ENCODE measurements around the gene BSN. TPM values are rescaled to one million over a fixed set of nuclear protein-coding genes. Genes with fewer than 3 reads are reported as not detected.

Gene BSN
- total and polyA plus RNA-seq, 12 donors, result 0.06 to 1.4 (median 0.62) TPM

DNA sequence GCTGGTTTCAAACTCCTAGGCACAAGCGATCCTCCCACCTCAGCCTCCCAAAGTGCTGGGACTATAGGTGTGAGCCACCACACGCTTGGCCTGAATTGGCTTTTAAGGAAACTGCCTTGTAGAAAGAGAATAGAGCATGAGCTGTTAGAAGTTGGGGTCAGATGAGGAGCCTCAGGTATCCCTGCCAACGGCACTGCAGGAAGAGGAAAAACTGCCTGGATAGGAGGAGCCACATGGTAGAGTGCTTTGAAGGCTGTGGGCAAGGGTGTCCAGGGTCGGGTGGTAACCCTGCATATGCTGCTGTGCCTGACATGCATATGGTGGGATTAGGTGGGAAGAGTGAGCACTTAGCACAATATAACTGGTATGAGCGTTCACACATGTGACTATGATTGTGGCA lies 55.0 kb downstream of the BSN start:
- H3K36me3 ChIP-seq, result no peaks in the 10 kb centered on the region
- H3K4me3 ChIP-seq, result no peak overlapping the region
- 77 to 80% methylated on average over 5 of the region's 5 CpGs for whole genome bisulfite sequencing, 2 donors
- no peak overlapping the region for H3K27ac ChIP-seq
- peaks cover 0 to 25% (median 5%) of the 10 kb centered on the region in 9 donors for H3K4me1 ChIP-seq
- ATAC-seq, result peak in 4 of 8 donors; percentile 7 to 31 (median 18)
- peaks cover 0 to 9% (median 0%) of the 10 kb centered on the region in 11 donors for H3K9me3 ChIP-seq
- intact Hi-C loops (cut with DNase I), result no loop called here
- TF ChIP-seq, protein P1, sequence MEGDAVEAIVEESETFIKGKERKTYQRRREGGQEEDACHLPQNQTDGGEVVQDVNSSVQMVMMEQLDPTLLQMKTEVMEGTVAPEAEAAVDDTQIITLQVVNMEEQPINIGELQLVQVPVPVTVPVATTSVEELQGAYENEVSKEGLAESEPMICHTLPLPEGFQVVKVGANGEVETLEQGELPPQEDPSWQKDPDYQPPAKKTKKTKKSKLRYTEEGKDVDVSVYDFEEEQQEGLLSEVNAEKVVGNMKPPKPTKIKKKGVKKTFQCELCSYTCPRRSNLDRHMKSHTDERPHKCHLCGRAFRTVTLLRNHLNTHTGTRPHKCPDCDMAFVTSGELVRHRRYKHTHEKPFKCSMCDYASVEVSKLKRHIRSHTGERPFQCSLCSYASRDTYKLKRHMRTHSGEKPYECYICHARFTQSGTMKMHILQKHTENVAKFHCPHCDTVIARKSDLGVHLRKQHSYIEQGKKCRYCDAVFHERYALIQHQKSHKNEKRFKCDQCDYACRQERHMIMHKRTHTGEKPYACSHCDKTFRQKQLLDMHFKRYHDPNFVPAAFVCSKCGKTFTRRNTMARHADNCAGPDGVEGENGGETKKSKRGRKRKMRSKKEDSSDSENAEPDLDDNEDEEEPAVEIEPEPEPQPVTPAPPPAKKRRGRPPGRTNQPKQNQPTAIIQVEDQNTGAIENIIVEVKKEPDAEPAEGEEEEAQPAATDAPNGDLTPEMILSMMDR (IDR thresholded peaks at IDR 0.05), result no peak
- DNase-seq, result no peak
- no peaks in the 10 kb centered on the region for H3K27me3 ChIP-seq

DNA sequence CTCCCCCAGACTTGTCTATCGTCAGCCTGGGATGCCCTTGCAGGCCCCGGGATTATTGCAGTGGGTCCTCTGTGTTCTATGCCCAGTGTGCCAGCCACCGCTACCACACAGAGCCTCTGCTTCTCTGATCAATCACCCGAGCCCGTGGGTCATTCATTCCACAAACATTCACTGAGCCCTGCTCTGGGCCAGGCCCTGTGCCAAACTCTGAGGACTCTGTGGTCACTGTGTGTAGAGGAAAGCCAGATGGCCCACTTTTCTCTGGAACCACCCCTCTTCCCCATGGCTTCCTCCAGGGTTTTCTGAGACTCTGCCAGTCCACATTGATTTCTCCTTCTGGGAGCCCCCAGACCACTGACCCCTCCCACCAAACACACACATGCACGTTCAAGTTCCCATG lies 55.5 kb downstream of the BSN start:
- peak in 7 of 8 donors; percentile 49 to 83 (median 65) for ATAC-seq
- no peak overlapping the region for H3K4me3 ChIP-seq
- DNase-seq, result peak; percentile 21 to 38
- WGBS, 2 donors, result 46 to 66% methylated on average over 6 of the region's 6 CpGs
- H3K9me3 ChIP-seq, result peaks cover 0 to 9% (median 0%) of the 10 kb centered on the region in 11 donors
- no peaks in the 10 kb centered on the region for H3K36me3 ChIP-seq
- TF ChIP-seq, protein P1 (IDR thresholded peaks at IDR 0.05), result no peak
- intact Hi-C loops (cut with DNase I), result no loop called here
- H3K4me1 ChIP-seq, result peaks cover 0 to 25% (median 5%) of the 10 kb centered on the region in 9 donors
- no peak overlapping the region for H3K27ac ChIP-seq
- no peaks in the 10 kb centered on the region for H3K27me3 ChIP-seq

DNA sequence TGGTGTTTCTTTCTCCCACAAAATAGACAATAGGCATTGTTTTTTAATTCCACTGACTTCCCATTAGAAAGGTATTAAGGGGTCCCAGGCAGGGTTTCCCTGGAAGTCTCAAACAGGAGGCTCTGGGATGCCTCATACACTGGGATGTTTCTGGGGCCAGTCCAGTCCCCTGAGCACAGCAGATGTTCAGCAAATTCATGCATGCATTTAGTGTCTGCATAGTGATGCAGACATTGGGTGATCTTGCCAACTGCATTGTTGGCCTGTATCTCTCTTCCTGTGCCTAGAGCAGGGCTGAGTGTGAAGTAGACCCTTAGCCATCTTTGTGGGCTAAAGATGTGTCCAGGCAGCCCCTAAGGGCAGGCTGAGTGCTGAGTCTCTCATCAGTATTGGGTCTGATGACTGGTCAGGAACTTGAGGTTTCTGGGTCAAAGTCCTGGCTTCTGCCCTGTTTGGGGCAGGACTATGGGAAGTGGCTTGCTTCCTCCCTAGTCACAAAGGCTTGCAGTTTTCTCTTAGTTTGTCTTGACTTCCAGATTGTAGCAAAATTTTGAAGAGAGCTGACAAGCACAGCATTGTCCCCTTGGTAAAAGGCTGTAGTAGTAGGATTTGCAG lies 56.5 kb downstream of the BSN start:
- TF ChIP-seq, protein P1 (IDR thresholded peaks at IDR 0.05), result no peak
- peaks cover 0 to 25% (median 5%) of the 10 kb centered on the region in 9 donors for H3K4me1 ChIP-seq
- H3K36me3 ChIP-seq, result no peaks in the 10 kb centered on the region
- H3K27me3 ChIP-seq, result no peaks in the 10 kb centered on the region
- peaks cover 0 to 9% (median 0%) of the 10 kb centered on the region in 11 donors for H3K9me3 ChIP-seq
- no peak for DNase-seq
- no peak overlapping the region for H3K4me3 ChIP-seq
- no peak overlapping the region for H3K27ac ChIP-seq
- ATAC-seq, result no peak
- intact Hi-C loops (cut with DNase I), result no loop called here

DNA sequence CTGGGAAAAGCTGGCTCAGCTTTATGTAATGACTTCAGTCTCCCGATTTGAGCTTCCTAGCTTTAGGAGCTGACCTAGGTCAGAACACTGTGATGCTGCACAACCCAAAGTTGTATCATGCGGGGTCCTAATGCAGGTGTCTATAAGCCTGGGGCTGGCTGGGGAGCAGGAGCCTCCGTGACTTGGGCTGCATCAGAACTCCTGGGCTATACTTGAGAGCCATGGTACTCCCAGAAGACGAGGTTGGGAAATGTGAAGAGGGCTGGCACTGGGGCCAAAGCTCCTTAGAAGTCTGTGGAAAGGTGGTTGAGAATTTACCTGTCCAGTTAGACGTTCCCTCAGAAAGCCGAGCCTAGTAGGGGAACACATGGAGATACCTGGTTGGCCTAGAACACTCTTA lies 57.0 kb downstream of the BSN start:
- intact Hi-C loops (cut with DNase I), result no loop called here
- TF ChIP-seq, protein P1 (IDR thresholded peaks at IDR 0.05), result no peak
- Histone ChIP-seq H3K27me3 (no peaks in the 10 kb centered on the region), H3K9me3 (peaks cover 0 to 9% (median 0%) of the 10 kb centered on the region in 11 donors), H3K4me1 (peaks cover 0 to 25% (median 5%) of the 10 kb centered on the region in 9 donors), H3K4me3 (no peak overlapping the region), H3K36me3 (no peaks in the 10 kb centered on the region), H3K27ac (no peak overlapping the region)
- WGBS, 2 donors, result 93% methylated on average over 6 of the region's 6 CpGs
- DNase-seq (no peak), ATAC-seq (no peak)

Data from heart right ventricle (tissue), 16 donors.